Fibroblast of skin of abdomen (primary cell): Measurements from ENCODE around the gene YEATS2.

Experiments
- DNase-seq: peaks from one replicate; pipeline ENCODE4 v3.0.0-alpha.2; 2013

YEATS2 gene

DNA sequence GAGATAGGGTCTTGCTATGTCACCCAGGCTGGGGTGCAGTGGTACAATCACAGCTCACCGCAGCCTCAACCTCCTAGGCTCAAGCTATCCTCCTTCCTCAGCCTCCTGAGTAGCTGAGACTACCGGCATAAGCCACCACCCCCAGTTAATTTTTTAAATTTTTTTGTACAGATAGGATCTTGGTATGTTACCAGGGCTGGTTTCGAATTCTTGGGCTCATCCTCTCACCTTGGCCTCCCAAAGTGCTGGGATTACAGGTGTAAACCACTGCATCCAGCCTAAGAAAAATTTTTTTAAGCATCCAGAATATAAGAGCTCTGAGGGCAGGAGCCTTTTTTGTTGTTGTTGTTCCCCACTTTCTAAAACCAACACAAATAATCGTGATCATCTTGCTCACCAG, 142.2 kb downstream of the YEATS2 start:
- DNase-seq: no peak

DNA sequence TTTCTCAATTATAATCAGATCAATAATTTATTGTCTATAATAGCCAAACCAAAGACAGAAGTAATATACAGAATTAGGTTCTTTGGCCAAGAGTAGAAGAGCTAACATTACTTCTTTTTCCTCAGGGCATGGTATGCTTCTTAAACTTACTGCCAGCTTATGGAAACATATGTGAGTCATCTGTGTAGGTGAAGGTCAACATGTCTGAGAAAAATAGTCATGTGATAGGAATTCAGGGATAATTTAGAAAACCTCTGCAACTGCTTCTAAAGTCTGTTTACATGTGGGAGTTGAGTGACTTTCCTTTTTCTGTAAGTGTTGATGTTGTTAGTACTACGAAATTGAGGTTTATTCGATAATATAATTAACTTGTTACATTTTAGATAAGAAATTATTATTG, 147.0 kb downstream of the YEATS2 start:
- DNase-seq: peak; percentile 80

DNA sequence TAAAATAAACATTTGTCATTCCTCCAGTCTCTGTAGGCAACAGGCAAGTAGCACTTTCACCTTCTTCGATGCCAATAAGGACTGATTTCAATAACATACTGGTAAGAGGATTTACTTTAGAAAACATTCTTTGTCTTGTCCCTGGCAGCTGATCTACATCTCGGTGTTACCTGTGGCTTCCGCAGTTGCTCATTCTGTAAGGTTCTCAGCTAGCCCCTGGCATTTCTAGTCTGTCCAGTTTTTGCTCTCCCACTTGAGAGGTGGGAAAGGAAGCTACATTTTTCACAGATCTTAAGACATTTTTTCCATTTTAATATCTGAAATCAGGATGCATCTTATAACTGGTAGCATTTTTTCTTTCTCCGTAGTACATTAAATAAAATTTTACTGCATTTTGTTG, 147.5 kb downstream of the YEATS2 start:
- no peak for DNase-seq

DNA sequence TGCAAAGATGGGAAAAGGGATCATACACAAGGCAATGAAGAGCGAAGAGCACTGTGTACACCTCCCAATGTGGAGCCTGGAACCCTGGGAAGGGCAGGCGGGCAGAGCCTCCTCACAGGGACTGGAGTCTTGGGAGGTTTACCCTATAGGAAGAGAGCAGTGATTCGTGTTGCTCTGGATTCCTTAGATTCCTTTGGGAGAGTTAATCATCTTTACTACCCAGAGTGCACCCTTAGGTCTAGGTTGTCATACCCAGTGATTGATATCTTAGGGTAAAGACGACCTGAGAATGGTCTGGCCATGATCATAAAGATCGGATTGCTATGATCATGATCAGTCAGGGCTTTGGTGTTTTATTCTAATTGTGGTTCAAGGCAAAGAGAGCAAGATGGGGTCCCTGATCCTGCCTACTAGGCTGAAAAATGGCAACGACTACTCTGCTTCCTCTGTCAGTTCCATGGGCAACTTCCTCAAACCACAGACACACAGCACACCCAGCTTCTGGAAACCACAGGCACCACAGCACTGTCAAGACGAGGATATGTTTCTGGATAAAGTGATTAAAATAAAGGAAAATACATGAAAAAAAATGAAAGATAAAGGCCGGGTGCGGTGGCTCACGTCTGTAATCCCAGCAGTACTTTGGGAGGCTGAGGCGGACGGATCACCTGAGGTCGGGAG, 148.2 kb downstream of the YEATS2 start:
- DNase-seq: peak; percentile 65

DNA sequence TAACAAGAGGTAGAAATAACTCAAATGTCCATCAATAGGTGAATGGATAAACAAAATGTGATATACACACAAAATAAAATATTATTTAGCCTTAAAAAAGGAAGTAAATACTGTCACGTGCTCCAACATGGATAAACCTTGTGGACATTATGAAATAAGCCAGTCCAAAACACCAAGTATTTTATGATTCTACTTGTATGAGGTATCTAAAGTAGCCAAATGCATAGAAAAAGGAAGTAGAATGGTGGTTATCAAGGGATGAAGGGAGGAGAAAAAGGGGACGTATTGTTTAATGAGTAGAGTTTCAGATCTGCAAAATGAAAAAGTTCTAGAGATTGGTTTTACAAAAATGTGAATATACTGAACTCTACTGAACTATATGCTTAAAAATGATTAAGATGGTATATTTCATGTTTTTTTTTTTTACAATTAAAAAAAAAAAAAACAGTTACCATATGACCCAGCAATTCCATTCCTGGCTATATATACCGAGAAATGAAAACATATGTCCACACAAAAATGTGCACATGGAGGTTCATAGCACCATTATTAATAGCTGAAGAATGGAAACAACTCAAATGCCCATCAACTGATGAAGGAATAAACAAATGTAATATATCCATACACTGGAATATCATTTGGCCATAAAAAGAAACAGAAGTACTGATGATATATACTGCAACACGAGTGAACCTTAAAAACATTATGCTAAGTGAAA, 156.9 kb downstream of the YEATS2 start:
- peak; percentile 9 for DNase-seq

DNA sequence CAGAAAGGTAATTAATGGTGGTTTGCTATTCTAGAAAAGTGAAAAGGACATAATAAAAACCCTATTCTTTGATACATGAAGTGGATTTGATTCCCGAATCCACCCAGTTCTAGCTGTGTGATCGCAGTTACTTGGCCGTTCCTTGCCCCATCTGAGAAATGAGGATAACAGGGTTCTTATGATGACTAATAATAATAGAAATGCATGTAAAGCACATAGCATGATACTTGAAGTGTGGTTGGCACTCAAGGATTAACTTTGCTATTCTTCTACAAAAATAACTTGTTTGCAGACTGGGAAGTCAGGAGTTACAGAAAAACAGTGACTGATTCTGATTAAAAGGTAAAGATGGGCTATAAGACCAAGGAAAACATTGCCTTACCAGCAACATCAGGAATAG, 160.3 kb downstream of the YEATS2 start:
- DNase-seq: no peak
